Keratinocyte (primary cell): ENCODE results near the gene DBF4.

ENCODE experiments used
- EZH2 ChIP-seq: IDR thresholded peaks from one replicate; pipeline ENCODE4 v1.6.1; 2012; ENCODE audit warnings: inconsistent platforms, mild to moderate bottlenecking, low read length, moderate library complexity
- TF ChIP-seq, protein P1 (sequence below), 3 experiments: IDR thresholded peaks in 1 of 3; conservative IDR thresholded peaks in 1 of 3; optimal IDR thresholded peaks in 1 of 3; 2 replicates in 2 of 3; 3 replicates in 1 of 3; pipeline versions ENCODE3 to v1.5.1; 2011; ENCODE audit warnings: low read length in 3 of 3, mild to moderate bottlenecking in 3 of 3, moderate library complexity in 2 of 3, control low read depth in 1 of 3, inconsistent platforms in 1 of 3; ENCODE audit not compliant: insufficient read depth in 2 of 3; ENCODE audit errors: extremely low read depth in 1 of 3

DNA sequence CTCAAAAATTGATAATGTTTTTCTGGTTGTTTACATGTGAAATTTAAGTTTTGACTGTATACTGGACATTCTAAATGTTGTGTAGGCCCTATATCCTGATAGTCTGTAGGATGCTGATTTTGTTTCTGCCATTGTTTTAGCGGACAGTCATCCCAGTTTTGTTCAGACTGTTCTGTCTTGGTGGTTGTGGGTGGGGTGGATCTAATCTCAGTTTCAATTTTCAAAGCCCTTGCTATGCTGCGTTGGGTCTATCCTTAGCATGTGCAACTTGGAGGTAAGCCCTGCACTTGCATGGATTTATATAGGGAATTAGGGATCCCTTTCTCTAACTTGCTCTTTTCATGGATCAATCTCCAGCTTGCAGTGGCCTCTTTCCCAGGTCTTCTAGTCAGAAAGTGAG is 19.1 kb downstream of the DBF4 start:
- TF ChIP-seq, protein P1, sequence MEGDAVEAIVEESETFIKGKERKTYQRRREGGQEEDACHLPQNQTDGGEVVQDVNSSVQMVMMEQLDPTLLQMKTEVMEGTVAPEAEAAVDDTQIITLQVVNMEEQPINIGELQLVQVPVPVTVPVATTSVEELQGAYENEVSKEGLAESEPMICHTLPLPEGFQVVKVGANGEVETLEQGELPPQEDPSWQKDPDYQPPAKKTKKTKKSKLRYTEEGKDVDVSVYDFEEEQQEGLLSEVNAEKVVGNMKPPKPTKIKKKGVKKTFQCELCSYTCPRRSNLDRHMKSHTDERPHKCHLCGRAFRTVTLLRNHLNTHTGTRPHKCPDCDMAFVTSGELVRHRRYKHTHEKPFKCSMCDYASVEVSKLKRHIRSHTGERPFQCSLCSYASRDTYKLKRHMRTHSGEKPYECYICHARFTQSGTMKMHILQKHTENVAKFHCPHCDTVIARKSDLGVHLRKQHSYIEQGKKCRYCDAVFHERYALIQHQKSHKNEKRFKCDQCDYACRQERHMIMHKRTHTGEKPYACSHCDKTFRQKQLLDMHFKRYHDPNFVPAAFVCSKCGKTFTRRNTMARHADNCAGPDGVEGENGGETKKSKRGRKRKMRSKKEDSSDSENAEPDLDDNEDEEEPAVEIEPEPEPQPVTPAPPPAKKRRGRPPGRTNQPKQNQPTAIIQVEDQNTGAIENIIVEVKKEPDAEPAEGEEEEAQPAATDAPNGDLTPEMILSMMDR (optimal IDR thresholded peaks at IDR 0.05 in 1 of 3, IDR thresholded peaks at IDR 0.05 in 1 of 3, conservative IDR thresholded peaks at IDR 0.05 in 1 of 3; ENCODE audit: extremely low read depth in 1 of 3, insufficient read depth in 2 of 3, low read length in 3 of 3), result no peak
- TF ChIP-seq EZH2, result no peak
